ENCODE results near the gene CDH22. TPM values are rescaled to one million over a fixed set of nuclear protein-coding genes. Genes with fewer than 3 reads are reported as not detected.

Gene CDH22
- total RNA-seq, 1 donor from 2014 or later: 0.09 TPM

DNA sequence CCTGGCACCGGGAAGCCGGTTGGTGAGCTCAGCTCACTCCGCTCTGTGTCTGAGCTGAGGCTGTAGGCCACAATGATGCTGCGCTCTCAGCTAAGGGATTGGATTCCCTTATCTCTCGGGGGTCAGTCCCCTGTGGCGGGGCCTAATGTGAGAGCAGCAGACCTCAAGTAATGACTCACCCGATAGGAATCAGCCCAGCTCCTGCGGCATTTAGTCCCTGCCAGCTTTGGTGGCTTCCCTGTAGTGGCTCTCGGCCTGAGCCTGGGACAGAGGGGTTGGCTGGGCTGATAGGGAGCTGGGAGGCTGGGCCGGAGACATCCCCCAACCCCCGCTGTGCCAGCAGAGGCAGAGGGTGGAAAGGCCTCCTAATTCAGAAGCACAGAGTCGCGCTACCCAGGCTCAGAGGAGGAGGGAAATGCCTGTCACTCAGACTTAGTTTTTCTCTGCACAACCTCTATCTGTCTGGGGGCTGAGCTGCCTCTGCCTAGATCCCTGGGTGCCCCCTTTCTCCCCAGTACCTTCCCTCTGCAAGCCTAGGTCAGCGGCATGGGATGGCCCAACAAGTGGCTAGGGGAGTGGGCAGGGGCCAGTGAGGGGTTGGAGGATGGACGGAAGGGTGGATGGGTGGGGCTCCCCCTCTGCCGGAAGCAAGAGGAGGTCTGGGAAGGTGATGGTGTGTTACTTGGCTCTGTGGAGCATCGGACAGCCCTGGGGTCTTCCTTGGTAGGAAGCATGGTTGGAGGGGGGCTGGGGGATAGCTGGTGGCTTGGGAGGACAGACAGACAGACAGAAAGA lies 92.2 kb downstream of the CDH22 start:
- peak; percentile 35 for DNase-seq (ENCODE audit: low spot score)

DNA sequence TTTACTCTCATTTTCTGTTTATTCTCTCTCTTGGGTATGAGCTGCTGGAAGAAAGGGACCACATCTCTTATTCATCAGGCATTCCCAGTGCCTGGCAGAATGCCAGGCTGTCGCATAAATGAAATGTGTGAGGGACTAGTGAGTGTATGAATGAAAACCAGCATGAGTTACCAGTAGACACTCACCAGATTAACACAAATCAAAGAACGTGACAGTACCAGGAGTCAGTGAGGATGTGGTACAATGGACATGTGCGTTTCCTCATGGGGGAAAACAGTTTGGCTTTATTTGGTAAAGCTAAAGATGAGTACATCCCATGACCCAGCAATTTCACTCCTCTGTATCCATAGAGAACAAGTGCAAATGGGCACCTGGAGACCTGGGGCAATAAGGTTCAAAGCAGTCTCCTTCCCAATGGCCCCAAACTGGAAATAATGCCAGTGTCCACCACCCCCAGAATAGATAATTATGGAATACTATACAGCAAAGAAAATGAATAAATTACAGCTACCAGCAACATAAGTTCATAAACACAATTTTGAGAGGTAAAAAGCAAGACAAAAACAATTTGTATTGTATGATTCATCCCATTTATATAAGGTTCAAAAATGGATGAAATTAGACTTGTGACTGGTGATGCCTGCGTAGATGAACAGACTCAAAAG lies 93.3 kb downstream of the CDH22 start:
- DNase-seq (ENCODE audit: low spot score): no peak

DNA sequence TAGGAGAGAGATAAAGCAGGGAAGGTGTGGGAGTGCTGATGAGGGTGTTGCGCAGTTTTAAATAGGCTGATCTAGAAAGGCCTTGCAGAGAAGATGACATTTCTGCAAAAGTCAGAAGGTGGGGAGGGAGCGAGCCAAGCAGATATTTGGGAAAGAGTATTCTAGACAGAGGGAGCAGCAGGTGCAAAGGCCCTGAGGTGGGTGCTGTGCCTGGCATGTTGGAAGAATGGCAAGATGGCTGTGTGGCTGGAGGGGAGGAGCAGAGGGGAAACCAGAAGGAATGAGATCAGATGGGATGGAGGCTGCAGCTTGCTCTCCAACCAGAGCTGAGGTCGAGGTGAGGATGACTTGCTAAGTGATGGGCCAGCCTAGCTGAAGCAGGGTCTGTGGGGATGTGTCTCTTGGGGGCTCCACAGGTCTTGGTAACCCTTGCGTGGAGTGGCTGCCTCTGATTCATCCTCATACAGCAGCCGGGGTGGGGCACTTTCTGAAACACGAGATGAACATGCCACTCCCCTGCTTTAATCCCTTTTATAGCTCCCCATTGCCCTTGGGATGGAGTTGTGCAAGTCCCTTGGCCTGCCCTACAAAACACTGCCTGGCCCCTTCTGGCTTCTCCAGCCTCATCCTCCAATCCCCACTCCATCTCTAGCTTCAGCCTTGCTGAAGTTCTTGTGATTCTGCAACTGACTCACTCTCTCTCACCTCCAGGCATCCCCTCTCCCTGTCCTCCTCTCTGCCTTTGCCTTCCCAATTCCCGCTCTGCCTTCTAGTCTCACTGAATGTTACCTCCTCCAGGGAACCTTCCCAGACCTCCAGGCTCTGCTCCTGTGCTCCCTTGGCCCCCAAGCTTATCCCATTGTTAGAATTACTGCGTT lies 94.1 kb downstream of the CDH22 start:
- DNase-seq (ENCODE audit: low spot score): no peak

DNA sequence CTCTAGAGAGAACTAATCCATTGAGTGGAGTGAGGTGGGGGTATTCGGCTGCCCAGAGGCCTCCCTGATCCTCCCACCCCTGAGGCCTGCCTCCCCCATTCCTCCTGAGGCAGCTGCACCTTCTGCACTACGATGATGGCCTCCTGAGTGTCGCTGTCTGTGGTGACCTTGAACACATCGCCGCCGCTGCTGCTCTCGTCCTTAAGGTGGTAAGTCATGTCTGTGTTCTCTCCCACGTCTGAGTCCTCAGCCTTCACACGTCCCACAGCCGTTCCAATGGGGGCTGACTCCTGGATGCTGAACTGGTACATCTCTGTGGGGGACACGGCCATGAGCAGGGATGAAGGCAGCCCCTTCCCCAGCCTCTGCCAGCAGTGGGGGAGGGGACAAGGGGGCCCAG lies 95.4 kb downstream of the CDH22 start:
- DNase-seq (ENCODE audit: low spot score): no peak

DNA sequence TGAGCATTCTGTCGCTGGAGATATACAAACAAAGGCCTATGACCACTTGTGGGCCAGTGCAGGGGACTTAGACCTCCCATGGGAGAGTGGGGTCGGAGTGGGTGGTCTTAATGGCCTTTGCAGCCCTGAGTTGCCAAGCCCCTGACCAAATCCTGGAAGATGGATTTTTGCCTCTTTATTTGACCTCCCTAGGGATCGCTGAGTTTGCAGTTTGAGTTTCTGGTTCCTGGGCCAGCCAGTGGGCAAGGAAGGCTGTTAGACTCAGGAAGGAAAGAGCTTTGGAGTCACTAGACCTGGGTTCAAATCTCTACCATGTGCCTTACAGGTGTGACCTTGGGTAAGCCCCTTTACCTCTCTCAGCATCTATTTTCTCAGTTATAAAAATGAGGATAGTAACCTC lies 96.0 kb downstream of the CDH22 start:
- no peak for DNase-seq (ENCODE audit: low spot score)

DNA sequence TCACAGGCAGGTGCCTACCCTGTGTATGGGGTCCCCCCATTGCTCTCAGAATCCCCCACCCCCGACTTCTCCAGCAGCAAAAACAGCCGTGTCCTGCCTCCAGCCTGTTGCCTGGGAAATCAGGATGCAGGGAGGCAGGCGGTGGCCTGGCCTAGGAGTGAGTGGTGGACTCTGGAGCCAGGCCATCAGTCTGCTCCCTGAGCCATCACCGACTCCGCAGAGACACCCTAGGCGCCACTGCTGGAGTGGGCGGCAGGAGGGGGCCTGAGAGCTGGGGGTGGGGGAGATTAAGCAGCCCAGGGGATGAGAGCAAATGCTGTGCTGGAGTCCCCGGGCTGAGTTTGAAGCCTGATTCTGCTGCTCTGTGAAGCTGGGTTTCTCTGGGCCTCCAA lies 97.0 kb downstream of the CDH22 start:
- no peak for DNase-seq (ENCODE audit: low spot score)

DNA sequence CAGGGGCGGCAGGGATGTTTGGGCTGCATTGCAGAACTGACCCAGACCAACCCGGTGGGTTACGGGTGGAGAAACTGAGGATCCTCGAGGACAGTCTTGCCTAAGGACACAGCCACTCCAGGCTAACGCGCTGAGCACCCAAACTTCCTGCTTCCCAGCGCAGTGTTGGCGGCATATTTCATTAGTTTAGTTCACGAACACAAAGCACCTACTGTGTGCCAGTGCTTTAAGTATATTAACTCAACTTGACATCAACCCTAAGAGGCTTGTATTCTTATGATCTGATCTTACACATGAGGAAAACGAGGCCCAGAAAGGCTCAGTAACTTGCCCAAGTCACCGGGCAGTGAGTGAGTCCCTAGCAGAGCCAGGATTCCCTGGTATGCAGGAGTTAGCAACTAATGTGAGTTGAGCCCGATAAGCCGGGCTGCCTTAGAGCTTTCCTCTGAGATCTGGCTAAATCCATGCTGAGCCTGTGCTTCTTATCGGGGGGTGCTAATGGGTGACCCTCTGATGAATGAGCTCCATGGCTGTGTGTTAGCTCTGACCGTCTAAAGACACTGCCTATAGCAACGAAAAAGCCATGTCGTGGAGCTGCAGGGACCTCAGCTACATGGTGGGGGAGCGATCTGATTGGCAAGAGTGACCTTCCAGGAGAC lies 97.5 kb downstream of the CDH22 start:
- DNase-seq (ENCODE audit: low spot score): no peak

DNA sequence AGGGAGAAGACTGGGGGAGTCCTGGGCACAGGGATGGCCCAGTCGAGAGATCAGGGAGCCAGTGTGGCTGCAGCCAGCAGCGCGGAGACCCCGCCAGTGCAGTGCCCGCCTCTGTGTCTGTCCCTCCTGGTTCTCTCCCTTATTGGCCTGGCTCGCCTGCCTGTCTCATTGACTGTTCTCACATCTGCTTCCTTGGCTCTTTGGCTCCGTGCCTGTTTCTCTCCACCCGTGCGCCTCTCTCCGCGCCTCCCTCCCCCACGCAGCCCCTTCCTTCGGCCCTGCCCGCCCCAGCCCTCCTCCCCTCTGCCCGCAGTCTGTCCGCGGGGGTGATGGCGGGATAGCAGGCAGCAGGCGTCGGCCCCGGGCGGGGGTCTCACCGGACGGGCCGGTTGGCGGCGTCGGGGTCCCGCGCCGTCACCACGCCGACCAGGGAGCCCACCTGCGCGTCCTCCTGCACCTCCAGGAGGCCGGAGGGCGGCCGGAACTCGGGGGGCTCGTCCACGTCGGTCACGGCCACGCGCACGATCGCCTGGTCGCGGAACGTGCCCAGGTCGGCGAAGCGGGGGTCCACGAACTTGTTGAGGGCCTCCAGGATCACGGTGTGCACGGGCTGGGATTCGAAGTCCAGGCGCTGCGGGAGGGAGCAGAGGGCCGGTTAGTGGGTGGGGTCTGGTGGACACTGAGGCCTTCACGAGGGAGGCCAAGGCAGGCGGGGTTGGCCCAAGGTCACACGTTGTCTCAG lies 98.2 kb downstream of the CDH22 start:
- DNase-seq (ENCODE audit: low spot score): no peak

DNA sequence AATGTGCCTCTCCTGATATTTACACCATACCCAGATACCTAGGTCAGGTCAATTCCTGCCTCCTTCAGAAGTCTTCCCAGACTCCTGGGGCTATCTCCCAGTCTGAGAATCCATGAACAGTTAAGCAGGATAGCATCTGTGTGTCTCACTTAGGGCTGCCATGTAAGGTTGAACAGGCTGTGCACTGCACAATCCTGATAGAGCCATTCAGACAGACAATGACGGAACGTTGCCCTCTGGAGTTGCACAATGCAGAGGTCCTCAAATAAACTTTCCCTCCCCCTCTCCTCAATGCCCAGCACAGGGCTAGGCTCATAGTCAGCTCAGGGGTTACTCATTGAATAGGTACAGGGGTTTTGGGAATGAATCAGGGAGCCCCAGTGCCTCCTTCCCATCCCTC lies 100.5 kb downstream of the CDH22 start:
- DNase-seq (ENCODE audit: low spot score): no peak

DNA sequence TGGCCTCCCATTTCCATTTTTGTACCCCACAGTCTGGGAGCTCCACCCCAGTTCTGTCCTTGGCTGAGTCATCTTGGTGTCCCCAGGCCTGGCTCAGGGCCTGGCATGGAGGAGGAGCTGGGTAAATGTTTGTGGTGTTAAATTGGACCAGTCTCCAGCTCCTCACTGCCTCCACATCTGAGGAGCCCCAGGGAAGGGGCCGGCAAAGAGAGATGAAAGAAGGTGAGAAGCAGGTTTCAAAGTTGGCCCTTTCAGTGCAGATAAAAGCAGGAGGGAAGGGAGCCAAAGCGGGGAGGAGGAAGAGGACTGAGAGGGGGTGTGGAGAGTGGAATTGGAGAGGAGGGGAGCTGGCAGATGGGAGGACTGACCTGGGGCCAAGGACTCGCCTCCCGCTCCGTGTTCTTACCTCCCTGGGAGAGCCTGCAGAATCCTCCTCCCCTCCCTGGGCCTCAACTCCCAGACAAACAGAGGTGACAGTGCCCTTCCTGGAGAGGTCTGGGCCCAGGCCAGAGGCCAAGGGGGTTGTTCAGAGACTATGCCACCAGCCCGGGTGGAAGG lies 101.2 kb downstream of the CDH22 start:
- no peak for DNase-seq (ENCODE audit: low spot score)

DNA sequence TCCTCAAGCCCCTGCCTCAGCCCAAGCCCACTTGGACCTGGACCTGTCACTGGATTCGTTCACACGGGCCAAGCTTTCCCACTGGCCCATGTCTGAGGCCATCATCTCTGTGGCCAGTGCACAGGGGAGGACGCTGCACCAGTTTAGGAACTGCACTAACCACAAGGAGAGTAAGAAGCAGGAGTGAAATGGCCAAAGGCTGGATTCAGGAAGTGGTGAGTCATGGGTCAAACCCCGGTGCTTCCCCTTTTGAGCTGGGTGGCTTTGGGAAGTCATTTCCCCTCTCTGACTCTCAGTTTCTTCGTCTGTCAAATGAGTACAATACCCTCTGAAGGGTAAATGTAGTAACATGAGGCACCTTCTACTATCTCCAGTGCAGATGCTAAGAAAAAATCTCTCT lies 102.3 kb downstream of the CDH22 start:
- peak; percentile 32 for DNase-seq (ENCODE audit: low spot score)

DNA sequence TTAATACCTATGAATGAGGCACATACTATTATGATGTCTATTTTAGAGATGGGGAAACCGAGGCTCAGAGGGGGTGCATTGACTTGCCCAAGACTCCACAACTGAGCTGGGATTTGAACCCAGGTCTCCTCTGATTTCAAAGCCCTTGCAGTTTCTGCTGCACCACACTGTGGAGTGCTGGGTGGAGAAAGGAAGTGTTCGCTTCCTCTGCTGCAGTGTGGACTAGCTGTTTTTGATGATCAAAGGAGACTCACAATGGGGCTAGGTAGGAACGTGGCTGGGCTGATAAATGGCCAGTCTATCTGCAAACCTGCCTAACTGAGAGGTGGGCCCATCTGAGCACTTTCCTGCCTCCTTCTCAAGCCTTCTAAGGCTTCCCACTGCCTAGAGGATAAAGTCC lies 102.9 kb downstream of the CDH22 start:
- no peak for DNase-seq (ENCODE audit: low spot score)

DNA sequence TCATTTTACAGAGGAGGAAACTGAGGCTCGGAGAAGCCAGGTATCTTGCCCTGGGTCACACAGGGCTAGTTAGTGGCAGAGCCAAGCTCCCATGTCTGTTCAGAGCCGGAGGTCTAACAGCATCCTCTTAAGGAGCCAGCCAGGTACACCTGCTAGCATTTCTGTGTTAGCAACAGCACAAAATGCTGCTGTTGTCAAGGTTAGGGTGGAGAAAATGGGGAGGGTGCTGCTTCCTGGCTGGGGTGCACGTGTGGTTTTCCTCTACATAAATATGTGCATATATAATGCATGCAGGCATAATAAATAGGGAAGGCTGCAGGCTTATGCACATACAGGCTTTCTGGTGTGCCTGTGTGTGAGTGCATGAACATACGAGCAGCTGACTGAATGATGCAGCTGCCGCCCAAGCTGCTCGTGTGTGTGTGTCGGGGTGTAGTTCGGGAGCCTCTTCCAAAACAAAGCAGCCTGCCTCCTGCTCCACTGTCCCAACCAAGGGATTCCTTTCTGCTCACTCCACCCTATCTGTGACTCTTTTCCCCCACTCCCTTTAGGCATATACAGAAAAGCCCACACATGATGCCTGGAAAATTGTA lies 103.6 kb downstream of the CDH22 start:
- no peak for DNase-seq (ENCODE audit: low spot score)

DNA sequence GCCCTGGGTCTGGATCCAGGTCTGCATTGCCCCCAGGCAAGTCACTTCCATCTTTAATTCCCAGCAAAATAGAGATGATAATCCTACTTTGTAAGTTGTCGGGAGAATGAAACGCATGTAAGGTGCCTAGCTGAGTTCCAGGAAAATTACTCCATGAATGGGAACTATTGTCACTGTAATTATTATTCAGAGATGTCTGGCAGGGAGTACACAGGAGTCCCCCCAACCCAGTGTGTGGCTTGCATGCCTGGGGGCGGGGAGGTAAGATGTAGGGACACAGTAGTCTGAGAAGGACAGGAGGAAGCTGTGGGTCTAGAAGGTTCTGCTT lies 104.8 kb downstream of the CDH22 start:
- DNase-seq (ENCODE audit: low spot score): no peak

DNA sequence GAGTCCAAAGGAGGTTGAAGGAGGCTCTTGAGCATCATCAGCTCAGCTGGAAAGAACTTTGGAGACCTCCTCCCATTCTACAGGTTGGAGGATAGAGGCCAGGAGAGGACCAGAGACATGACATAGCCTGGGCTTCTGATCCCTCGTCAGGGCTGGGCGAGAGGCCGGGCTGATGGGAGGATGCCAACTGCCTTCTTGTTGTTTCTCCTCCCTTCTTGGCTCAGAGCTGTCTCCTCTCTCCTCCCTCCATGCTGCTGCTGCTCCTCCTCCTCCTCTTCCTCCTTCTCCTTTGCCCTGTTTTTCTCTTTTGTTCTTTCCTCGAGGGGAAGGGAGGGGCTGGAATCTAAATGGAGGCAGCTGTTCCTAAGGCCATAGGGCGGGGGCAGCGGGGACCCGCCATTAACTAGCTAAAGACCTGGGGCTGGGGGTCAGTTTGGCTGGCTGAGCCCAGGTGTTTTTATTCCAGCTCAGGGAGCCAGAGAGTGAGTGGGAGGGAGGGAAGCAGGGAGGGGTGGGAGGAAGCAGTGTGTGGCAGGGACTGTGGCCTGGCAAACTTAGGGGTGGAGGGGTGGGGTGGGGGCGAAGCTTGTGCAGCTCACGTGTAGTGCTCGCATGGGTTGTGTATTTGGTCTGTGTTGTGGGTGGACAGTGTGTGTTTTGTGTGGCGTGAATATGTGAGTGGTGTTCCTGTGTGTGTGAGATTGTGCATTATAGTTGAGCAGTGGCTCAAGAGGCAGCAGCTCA lies 105.4 kb downstream of the CDH22 start:
- no peak for DNase-seq (ENCODE audit: low spot score)

DNA sequence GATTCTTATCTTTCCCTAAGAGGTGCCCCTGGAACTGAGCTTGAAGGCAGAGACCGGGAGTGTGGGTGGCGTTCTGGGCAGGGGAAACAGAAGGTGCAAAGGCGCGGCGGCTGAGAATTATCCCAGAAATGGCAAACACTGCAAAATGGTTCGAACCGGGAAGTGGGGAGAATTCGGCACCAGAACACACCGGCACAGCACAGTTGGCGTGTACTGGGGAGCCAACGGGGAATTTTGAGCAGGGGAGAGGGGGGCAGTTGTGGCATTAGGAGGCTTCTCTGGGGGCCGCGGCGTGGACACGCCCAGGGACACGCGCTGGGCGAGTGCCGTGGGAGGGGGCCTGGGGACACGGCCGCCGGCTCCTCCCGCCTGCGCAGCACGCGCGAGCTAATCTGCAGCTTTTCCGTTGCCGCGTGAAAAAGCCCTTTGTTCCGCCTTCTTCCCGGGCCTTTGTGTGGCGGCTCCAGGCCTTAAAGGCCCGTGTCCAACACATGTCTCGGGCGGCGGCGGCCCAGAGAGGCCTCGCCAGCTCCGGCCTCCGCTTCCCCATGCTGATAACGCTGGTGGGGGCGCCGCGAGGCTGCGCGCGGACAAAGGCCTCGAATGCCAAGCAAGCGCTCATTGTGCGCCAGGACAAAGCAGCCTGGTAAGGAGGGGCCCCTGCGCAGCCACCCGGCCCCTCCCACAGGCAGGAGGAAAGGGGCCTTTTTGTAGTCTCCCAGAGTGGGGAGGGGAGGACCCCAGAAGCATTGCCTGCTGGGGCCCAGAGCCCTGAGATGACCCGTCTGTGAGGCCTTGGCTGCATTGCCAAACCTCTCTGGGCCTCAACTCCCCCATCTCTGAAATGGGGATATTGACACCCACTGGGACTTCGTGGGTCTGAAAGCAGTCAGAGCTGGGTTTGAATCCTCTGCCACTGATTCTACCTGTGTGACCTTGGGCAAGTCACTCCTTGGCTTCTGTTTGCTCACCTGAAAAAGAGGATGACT lies 107.4 kb downstream of the CDH22 start:
- DNase-seq (ENCODE audit: low spot score): no peak

DNA sequence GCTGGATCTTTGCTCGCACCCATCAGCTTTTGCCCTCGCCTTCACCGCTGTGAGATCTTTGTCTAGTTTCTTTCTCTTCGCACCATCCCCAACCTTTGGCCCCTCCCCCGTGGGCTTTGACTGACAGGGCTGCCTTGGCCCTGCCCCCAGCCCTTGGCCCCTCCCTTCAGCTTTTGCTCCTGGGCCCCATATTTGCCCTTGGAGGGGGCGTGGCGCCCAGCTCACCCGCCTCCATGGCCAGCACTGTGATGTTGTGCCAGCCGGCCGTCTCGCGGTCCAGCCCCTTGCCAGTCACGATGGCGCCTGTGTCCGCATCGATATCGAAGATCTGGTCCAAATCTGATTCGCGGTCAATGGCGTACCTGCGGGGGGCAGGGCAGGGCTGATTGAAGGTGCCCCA lies 109.1 kb downstream of the CDH22 start:
- DNase-seq (ENCODE audit: low spot score): no peak

DNA sequence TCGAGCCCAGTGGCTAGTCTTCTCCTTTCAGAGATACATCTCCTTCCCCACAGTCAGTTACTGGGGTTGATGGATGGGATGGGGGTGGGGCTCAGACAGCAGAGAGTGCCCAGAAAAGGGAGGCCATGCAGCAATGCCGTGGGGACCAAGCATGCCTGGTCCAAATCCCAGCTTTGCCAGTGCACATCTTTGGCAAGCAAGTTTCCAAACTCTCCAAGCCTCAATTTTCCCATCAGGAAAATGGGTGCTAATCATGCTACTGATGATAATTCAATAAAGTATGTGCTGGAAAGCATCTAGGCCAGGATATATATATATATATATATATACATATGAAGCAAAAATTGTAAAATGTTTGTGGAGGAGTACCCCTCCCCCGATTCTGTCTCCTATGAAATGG lies 111.3 kb downstream of the CDH22 start:
- DNase-seq (ENCODE audit: low spot score): no peak

Data from mucosa of gallbladder (tissue), 1 donor.